ENCODE measurements around the gene MNAT1. TPM values are rescaled to one million over a fixed set of nuclear protein-coding genes. Genes with fewer than 3 reads are reported as not detected.

MNAT1 gene
- polyA plus RNA-seq, 2 of the 4 experiments (the other 2 are of a cell fraction) = 42.7 to 78.1 TPM

- ATAC-seq (no peak), FAIRE-seq (no peak), DNase-seq (ENCODE audit: low read depth in 1 of 2, low spot score in 1 of 2) (no peak)
- TF ChIP-seq TP53 (CRISPR knock-in tag; IDR thresholded peaks at IDR 0.05) (no peak), ZSCAN20 (CRISPR knock-in tag; IDR thresholded peaks at IDR 0.05) (no peak), NPAS2 (CRISPR knock-in tag; IDR thresholded peaks at IDR 0.05; ENCODE audit: borderline replicate concordance) (no peak)
- Histone ChIP-seq H3K4me1 (peaks cover 5% of the 10 kb centered on the region; the same call in 2 of the 3 replicates), H3K4me2 (no peak overlapping the region), H3K27ac (no peak overlapping the region), H3K9me3 (no peaks in the 10 kb centered on the region), H3K4me3 (no peak overlapping the region)
- CTCF ChIA-PET = no interaction called here
- 90% methylated on average over 7 of the region's 7 CpGs for WGBS (ENCODE audit: missing lambda C conversion rate)
- POLR2A ChIA-PET = interaction anchor here (0.5 kb wide), 1 partner anchor 163 kb away, joined by 4 read pairs; no protein-coding TSS in a partner anchor
These were observed 78.4 kb downstream of the MNAT1 start for GRCh38 chr14:60812987-60813386.

- POLR2A ChIA-PET = no interaction called here
These were observed 80.8 kb downstream of the MNAT1 start for GRCh38 chr14:60815371-60815770.

GRCh38 chr14:60817113-60817512 is 82.6 kb downstream of the MNAT1 start:
- 77% methylated on average over 1 of the region's 1 CpG for WGBS (ENCODE audit: missing lambda C conversion rate)
- no peak overlapping the region for H3K4me3 ChIP-seq
- no peak for ATAC-seq
- H3K4me1 ChIP-seq = 0 out of 3 replicates have a peak, but pooled peaks cover 3% of the 10 kb centered on the region
- ChIA-PET POLR2A (no interaction called here), CTCF (no interaction called here)
- no peak for FAIRE-seq
- TF ChIP-seq PHF8 (IDR thresholded peaks at IDR 0.05; ENCODE audit: borderline replicate concordance, low read depth) (no peak), HES2 (IDR thresholded peaks at IDR 0.05) (no peak), HOXB13 (CRISPR knock-in tag; IDR thresholded peaks at IDR 0.05; ENCODE audit: low read depth) (no peak), ZSCAN20 (CRISPR knock-in tag; IDR thresholded peaks at IDR 0.05) (no peak), RARB (CRISPR knock-in tag; IDR thresholded peaks at IDR 0.05) (no peak), EP300 (IDR thresholded peaks at IDR 0.05) (no peak), RCOR1 (IDR thresholded peaks at IDR 0.05; ENCODE audit: low read depth, low read length) (no peak), CBX2 (IDR thresholded peaks at IDR 0.05; ENCODE audit: borderline replicate concordance, low read depth) (no peak), ESRRA (IDR thresholded peaks at IDR 0.05; ENCODE audit: borderline replicate concordance, low read length) (no peak)
- H3K9me3 ChIP-seq = no peaks in the 10 kb centered on the region
- no peak for DNase-seq (ENCODE audit: low read depth in 1 of 2, low spot score in 1 of 2)
- no peak overlapping the region for H3K4me2 ChIP-seq
- H3K27ac ChIP-seq = no peak overlapping the region

More at GRCh38 chr14:60815371-60815770, 80.8 kb downstream of the MNAT1 start:
- ATAC-seq (no peak), FAIRE-seq (no peak), DNase-seq (ENCODE audit: low read depth in 1 of 2, low spot score in 1 of 2) (no peak)
- WGBS (ENCODE audit: missing lambda C conversion rate) = 100% methylated on average over 4 of the region's 4 CpGs
- CTCF ChIA-PET = no interaction called here
- no peaks in the 10 kb centered on the region for H3K9me3 ChIP-seq
- no peak overlapping the region for H3K27ac ChIP-seq
- H3K4me2 ChIP-seq = no peak overlapping the region
- H3K4me1 ChIP-seq = 0 out of 3 replicates have a peak, but pooled peaks cover 3% of the 10 kb centered on the region
- TF ChIP-seq ATOH8 (CRISPR knock-in tag; IDR thresholded peaks at IDR 0.05; ENCODE audit: low read depth) (no peak), JUN (IDR thresholded peaks at IDR 0.05) (no peak), ZSCAN20 (CRISPR knock-in tag; IDR thresholded peaks at IDR 0.05) (no peak), ZNF302 (CRISPR knock-in tag; IDR thresholded peaks at IDR 0.05) (no peak), FOSL2 (IDR thresholded peaks at IDR 0.05) (no peak), FOSL2 (CRISPR knock-in tag; IDR thresholded peaks at IDR 0.05) (no peak), ZFP36 (IDR thresholded peaks at IDR 0.05; ENCODE audit: borderline replicate concordance, partially characterized antibody) (no peak), HDAC2 (IDR thresholded peaks at IDR 0.05) (no peak), PBX3 (IDR thresholded peaks at IDR 0.05) (no peak), RAD21 (conservative IDR thresholded peaks at IDR 0.05 in 1 of 2, IDR thresholded peaks at IDR 0.05 in 1 of 2) (no peak), EP300 (IDR thresholded peaks at IDR 0.05) (no peak), CBX2 (IDR thresholded peaks at IDR 0.05; ENCODE audit: borderline replicate concordance, low read depth) (no peak), USF2 (IDR thresholded peaks at IDR 0.05) (no peak), CTCF (IDR thresholded peaks at IDR 0.05) (no peak), ZC3H11A (IDR thresholded peaks at IDR 0.05) (no peak), EHMT2 (IDR thresholded peaks at IDR 0.05; ENCODE audit: low read depth) (no peak)
- H3K4me3 ChIP-seq = no peak overlapping the region

Data from A549 (cell line).